GM04504 (cell line): Measurements from ENCODE around the gene SMIM45.

Experiments
- DNase-seq: peaks from one replicate; pipeline ENCODE4 v3.0.0-alpha.2; 2012; ENCODE audit warnings: low read depth

The SMIM45 gene

GRCh38 chr22:42001706-42002105 is 49.8 kb downstream of the SMIM45 start:
- no peak for DNase-seq

DNA sequence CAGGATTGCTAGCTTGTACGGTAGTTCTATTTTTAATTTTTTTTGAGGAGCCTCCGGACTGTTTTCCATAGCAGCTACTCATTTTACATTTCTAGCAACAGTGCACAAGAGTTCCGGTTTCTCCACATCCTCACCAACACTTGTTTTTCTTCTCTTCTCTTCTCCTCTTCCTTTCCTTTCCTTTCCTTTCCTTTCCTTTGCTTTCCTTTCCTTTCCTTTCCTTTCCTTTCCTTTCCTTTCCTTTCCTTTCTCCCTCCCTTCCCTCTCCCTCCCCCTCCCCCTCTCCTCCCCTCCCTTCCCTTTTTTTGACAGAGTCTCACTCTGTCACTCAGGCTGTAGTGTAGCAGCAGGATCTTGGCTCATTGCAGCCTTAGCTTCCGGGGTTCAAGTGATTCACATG is 56.0 kb downstream of the SMIM45 start:
- no peak for DNase-seq
